Measurements from ENCODE around the gene CAV2.

CAV2 gene

DNA sequence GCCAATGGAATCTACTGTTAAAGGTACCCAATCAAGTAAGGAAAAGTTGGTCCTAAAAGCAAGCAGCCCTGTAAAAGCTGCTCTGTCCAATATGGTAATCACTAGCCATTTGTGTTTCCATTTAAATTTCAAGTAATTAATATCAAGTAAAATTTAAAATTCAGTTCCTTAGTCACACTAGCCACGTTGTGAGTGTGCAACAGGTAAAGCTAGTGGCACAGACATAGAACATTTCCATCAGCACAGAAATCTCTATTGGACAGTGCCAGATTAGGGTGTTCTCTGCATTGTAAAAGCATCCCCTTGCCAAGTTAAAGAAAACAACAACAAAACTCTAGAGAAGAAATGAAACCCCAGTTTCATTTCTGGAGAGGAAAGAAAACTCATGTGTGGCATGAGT, 29.7 kb downstream of the CAV2 start:
- Histone ChIP-seq H3K9me3 (ENCODE audit: control insufficient read depth in 1 of 2, low read length in 2 of 2) (no peaks in the 10 kb centered on the region), H3K27me3 (ENCODE audit: control insufficient read depth in 1 of 2, insufficient read depth in 2 of 2, low read length in 2 of 2) (peaks cover 25% of the 10 kb centered on the region in 2 donors), H3K36me3 (ENCODE audit: control insufficient read depth in 1 of 2, insufficient read depth in 2 of 2, low read length in 2 of 2) (no peaks in the 10 kb centered on the region), H3K4me1 (ENCODE audit: control insufficient read depth in 1 of 2, insufficient read depth in 2 of 2, low read length in 2 of 2) (peaks cover 18% of the 10 kb centered on the region in 2 donors), H3K9ac (ENCODE audit: low read depth in 1 of 2, low read length in 2 of 2) (no peak overlapping the region), H3K4me3 (ENCODE audit: low read depth in 1 of 2, low read length in 2 of 2) (no peak overlapping the region), H3K27ac (ENCODE audit: low read depth, low read length) (no peak overlapping the region)

GRCh38 chr7:116530107-116530820, 30.7 kb downstream of the CAV2 start:
- H3K4me1 ChIP-seq (ENCODE audit: control insufficient read depth in 1 of 2, insufficient read depth in 2 of 2, low read length in 2 of 2) = peaks cover 10 to 14% of the 10 kb centered on the region in 2 donors
- H3K27me3 ChIP-seq (ENCODE audit: control insufficient read depth in 1 of 2, insufficient read depth in 2 of 2, low read length in 2 of 2) = peaks cover 15 to 20% of the 10 kb centered on the region in 2 donors
- no peaks in the 10 kb centered on the region for H3K36me3 ChIP-seq (ENCODE audit: control insufficient read depth in 1 of 2, insufficient read depth in 2 of 2, low read length in 2 of 2)
- H3K9ac ChIP-seq (ENCODE audit: low read depth in 1 of 2, low read length in 2 of 2) = no peak overlapping the region
- no peaks in the 10 kb centered on the region for H3K9me3 ChIP-seq (ENCODE audit: control insufficient read depth in 1 of 2, low read length in 2 of 2)
- H3K27ac ChIP-seq (ENCODE audit: low read depth, low read length) = no peak overlapping the region
- peak overlapping the region in 1 of 2 donors; percentile 4 for H3K4me3 ChIP-seq (ENCODE audit: low read depth in 1 of 2, low read length in 2 of 2)

DNA sequence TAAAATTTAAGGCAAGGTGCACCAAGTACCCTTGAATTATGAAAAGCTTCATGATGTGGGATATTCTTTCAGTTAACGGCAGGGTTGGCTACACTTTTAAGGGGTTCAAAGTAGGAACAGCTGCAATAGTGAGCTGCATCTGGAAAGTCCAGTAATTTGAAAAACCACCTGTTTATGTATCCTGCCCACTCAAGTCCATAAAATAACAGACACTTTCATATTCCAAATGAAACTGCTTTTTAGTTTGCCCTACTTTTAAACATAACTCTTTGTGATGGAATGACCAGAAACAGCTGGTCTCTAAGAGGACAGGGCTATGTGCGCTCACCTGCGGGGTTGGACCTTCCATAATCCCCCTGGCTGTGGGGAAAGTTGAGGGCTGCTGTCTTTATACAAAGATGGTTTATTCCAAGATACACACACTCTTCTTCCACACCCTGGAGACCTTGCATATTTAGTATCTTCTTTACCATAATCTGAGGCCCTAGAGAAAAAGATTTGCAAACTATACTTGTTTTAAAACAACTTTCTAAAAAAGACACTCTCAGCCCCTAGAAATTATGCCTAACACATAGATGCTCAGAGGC, 32.7 kb downstream of the CAV2 start:
- no peak overlapping the region for H3K4me3 ChIP-seq (ENCODE audit: low read depth in 1 of 2, low read length in 2 of 2)
- H3K27ac ChIP-seq (ENCODE audit: low read depth, low read length) = no peak overlapping the region
- no peaks in the 10 kb centered on the region for H3K36me3 ChIP-seq (ENCODE audit: control insufficient read depth in 1 of 2, insufficient read depth in 2 of 2, low read length in 2 of 2)

DNA sequence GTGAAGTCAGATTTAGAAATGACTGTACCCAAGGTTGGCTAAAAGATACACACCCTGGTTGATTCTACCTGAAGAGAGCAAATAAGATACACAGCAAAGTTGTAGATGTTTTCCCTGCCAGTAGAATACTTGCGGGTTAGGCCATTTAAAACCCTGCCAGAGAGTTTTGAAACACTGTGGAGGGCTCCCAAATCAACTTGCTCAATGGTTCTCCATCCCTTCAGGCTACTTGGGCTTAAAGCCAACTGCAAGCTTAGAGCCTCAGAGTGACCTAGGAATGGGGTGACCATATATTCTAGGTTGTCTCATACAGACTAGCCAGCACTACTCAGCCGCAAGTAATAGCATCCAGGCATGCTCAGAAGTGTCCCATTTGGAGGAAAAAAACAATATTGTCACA, 35.3 kb downstream of the CAV2 start:
- Histone ChIP-seq H3K9ac (ENCODE audit: low read depth in 1 of 2, low read length in 2 of 2) (no peak overlapping the region), H3K4me1 (ENCODE audit: control insufficient read depth in 1 of 2, insufficient read depth in 2 of 2, low read length in 2 of 2) (no peaks in the 10 kb centered on the region), H3K27ac (ENCODE audit: low read depth, low read length) (no peak overlapping the region), H3K36me3 (ENCODE audit: control insufficient read depth in 1 of 2, insufficient read depth in 2 of 2, low read length in 2 of 2) (no peaks in the 10 kb centered on the region), H3K27me3 (ENCODE audit: control insufficient read depth in 1 of 2, insufficient read depth in 2 of 2, low read length in 2 of 2) (peaks cover 0 to 3% of the 10 kb centered on the region in 2 donors), H3K9me3 (ENCODE audit: control insufficient read depth in 1 of 2, low read length in 2 of 2) (no peaks in the 10 kb centered on the region), H3K4me3 (ENCODE audit: low read depth in 1 of 2, low read length in 2 of 2) (no peak overlapping the region)

More for the DNA sequence above, 32.7 kb downstream of the CAV2 start:
- Histone ChIP-seq H3K9me3 (ENCODE audit: control insufficient read depth in 1 of 2, low read length in 2 of 2) (no peaks in the 10 kb centered on the region), H3K27me3 (ENCODE audit: control insufficient read depth in 1 of 2, insufficient read depth in 2 of 2, low read length in 2 of 2) (peaks cover 3% of the 10 kb centered on the region in 2 donors), H3K4me1 (ENCODE audit: control insufficient read depth in 1 of 2, insufficient read depth in 2 of 2, low read length in 2 of 2) (no peaks in the 10 kb centered on the region), H3K9ac (ENCODE audit: low read depth in 1 of 2, low read length in 2 of 2) (no peak overlapping the region)

DNA sequence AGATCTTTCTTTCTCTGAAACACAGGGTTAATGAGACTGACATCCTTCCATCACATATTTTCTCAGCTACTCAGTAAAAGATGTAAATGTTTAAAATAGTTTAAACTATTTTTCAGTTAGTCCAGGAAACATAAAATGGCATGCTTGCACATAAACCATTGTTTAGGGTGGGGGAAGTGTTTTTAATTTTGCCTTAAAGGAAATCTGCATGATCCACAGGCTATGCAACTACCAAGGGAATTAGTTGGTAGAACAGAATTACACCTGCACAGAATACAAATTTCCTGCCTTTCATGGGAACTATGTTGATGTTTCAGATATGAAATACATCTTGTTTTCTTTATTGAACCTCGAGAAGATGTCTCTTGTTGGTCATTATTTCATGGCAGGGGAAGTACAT, 35.9 kb downstream of the CAV2 start:
- Histone ChIP-seq H3K36me3 (ENCODE audit: control insufficient read depth in 1 of 2, insufficient read depth in 2 of 2, low read length in 2 of 2) (no peaks in the 10 kb centered on the region), H3K9ac (ENCODE audit: low read depth in 1 of 2, low read length in 2 of 2) (no peak overlapping the region), H3K27ac (ENCODE audit: low read depth, low read length) (no peak overlapping the region), H3K27me3 (ENCODE audit: control insufficient read depth in 1 of 2, insufficient read depth in 2 of 2, low read length in 2 of 2) (peaks cover 0 to 3% of the 10 kb centered on the region in 2 donors), H3K4me1 (ENCODE audit: control insufficient read depth in 1 of 2, insufficient read depth in 2 of 2, low read length in 2 of 2) (no peaks in the 10 kb centered on the region), H3K9me3 (ENCODE audit: control insufficient read depth in 1 of 2, low read length in 2 of 2) (no peaks in the 10 kb centered on the region), H3K4me3 (ENCODE audit: low read depth in 1 of 2, low read length in 2 of 2) (no peak overlapping the region)

- Histone ChIP-seq H3K4me1 (ENCODE audit: control insufficient read depth in 1 of 2, insufficient read depth in 2 of 2, low read length in 2 of 2) (no peaks in the 10 kb centered on the region), H3K36me3 (ENCODE audit: control insufficient read depth in 1 of 2, insufficient read depth in 2 of 2, low read length in 2 of 2) (no peaks in the 10 kb centered on the region), H3K27ac (ENCODE audit: low read depth, low read length) (no peak overlapping the region)
These were observed 38.6 kb downstream of the CAV2 start for GRCh38 chr7:116538138-116538537.

DNA sequence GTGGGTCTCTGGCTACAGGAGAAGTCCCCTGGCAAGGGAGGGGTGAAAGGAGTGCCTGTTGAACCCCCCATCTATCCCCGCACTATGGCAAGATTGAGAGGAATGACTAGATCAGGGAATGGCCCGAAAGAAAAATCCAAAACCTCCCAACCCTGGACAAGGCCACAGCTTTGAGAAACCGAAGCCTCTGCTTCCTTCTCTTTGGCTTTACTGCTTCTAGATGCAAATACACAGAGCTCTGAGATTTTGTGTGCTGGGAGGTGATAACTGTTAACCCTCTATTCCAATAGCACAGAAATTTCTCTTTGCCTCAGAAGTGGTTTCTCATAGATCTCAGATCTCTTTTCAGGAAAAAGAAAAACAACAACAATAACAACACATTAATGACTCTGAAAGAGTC, 40.3 kb downstream of the CAV2 start:
- no peak overlapping the region for H3K4me3 ChIP-seq (ENCODE audit: low read depth in 1 of 2, low read length in 2 of 2)
- no peaks in the 10 kb centered on the region for H3K36me3 ChIP-seq (ENCODE audit: control insufficient read depth in 1 of 2, insufficient read depth in 2 of 2, low read length in 2 of 2)
- no peaks in the 10 kb centered on the region for H3K4me1 ChIP-seq (ENCODE audit: control insufficient read depth in 1 of 2, insufficient read depth in 2 of 2, low read length in 2 of 2)
- no peaks in the 10 kb centered on the region for H3K9me3 ChIP-seq (ENCODE audit: control insufficient read depth in 1 of 2, low read length in 2 of 2)
- no peaks in the 10 kb centered on the region for H3K27me3 ChIP-seq (ENCODE audit: control insufficient read depth in 1 of 2, insufficient read depth in 2 of 2, low read length in 2 of 2)
- H3K27ac ChIP-seq (ENCODE audit: low read depth, low read length) = no peak overlapping the region
- no peak overlapping the region for H3K9ac ChIP-seq (ENCODE audit: low read depth in 1 of 2, low read length in 2 of 2)

More at GRCh38 chr7:116538138-116538537, 38.6 kb downstream of the CAV2 start:
- no peaks in the 10 kb centered on the region for H3K9me3 ChIP-seq (ENCODE audit: control insufficient read depth in 1 of 2, low read length in 2 of 2)
- H3K4me3 ChIP-seq (ENCODE audit: low read depth in 1 of 2, low read length in 2 of 2) = no peak overlapping the region
- H3K9ac ChIP-seq (ENCODE audit: low read depth in 1 of 2, low read length in 2 of 2) = no peak overlapping the region
- H3K27me3 ChIP-seq (ENCODE audit: control insufficient read depth in 1 of 2, insufficient read depth in 2 of 2, low read length in 2 of 2) = no peaks in the 10 kb centered on the region

DNA sequence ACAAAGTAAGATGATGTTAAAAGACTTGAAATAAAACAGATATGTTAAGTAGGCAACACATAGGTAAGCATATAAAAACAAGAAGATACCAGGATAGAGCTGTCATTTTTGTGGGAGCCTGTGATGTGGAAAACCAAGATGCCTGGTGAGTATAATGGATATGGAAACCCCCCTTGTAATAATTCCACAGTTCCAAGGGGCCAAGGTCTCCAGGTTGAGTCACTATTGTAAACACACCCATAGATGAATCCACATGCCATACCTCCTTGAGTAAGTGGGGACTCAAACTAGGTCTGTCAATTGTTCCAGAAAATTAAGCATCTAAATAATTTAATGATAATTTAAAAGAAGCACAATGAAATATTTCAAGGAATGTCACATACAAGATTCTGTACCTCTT, 41.2 kb downstream of the CAV2 start:
- Histone ChIP-seq H3K36me3 (ENCODE audit: control insufficient read depth in 1 of 2, insufficient read depth in 2 of 2, low read length in 2 of 2) (no peaks in the 10 kb centered on the region), H3K27ac (ENCODE audit: low read depth, low read length) (no peak overlapping the region), H3K4me1 (ENCODE audit: control insufficient read depth in 1 of 2, insufficient read depth in 2 of 2, low read length in 2 of 2) (no peaks in the 10 kb centered on the region), H3K4me3 (ENCODE audit: low read depth in 1 of 2, low read length in 2 of 2) (no peak overlapping the region), H3K9me3 (ENCODE audit: control insufficient read depth in 1 of 2, low read length in 2 of 2) (no peaks in the 10 kb centered on the region), H3K27me3 (ENCODE audit: control insufficient read depth in 1 of 2, insufficient read depth in 2 of 2, low read length in 2 of 2) (no peaks in the 10 kb centered on the region), H3K9ac (ENCODE audit: low read depth in 1 of 2, low read length in 2 of 2) (no peak overlapping the region)

GRCh38 chr7:116541951-116542350, 42.4 kb downstream of the CAV2 start:
- H3K27me3 ChIP-seq (ENCODE audit: control insufficient read depth in 1 of 2, insufficient read depth in 2 of 2, low read length in 2 of 2) = no peaks in the 10 kb centered on the region
- no peaks in the 10 kb centered on the region for H3K36me3 ChIP-seq (ENCODE audit: control insufficient read depth in 1 of 2, insufficient read depth in 2 of 2, low read length in 2 of 2)
- H3K4me3 ChIP-seq (ENCODE audit: low read depth in 1 of 2, low read length in 2 of 2) = no peak overlapping the region
- no peak overlapping the region for H3K9ac ChIP-seq (ENCODE audit: low read depth in 1 of 2, low read length in 2 of 2)
- no peaks in the 10 kb centered on the region for H3K4me1 ChIP-seq (ENCODE audit: control insufficient read depth in 1 of 2, insufficient read depth in 2 of 2, low read length in 2 of 2)
- H3K27ac ChIP-seq (ENCODE audit: low read depth, low read length) = no peak overlapping the region
- no peaks in the 10 kb centered on the region for H3K9me3 ChIP-seq (ENCODE audit: control insufficient read depth in 1 of 2, low read length in 2 of 2)

DNA sequence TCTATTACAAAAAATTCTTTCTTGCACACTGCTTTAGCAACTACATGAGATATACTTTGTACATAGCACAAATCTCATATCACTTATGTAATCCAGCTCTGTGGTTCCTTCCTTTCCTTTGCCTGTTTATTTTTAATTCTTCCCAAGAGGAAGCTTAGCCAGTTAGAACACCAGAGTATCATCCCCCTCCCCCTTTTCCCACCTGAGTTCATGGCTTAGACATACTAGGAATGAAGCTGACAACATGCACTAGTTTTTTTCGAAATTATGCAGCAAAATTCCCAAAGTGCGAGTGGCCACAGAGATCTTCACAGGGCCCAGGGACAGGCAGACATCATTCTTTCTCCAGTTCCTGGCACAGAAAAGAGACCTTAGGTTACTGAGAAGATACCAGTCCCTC, 43.1 kb downstream of the CAV2 start:
- Histone ChIP-seq H3K27ac (ENCODE audit: low read depth, low read length) (no peak overlapping the region), H3K36me3 (ENCODE audit: control insufficient read depth in 1 of 2, insufficient read depth in 2 of 2, low read length in 2 of 2) (no peaks in the 10 kb centered on the region), H3K9me3 (ENCODE audit: control insufficient read depth in 1 of 2, low read length in 2 of 2) (no peaks in the 10 kb centered on the region), H3K4me3 (ENCODE audit: low read depth in 1 of 2, low read length in 2 of 2) (no peak overlapping the region), H3K9ac (ENCODE audit: low read depth in 1 of 2, low read length in 2 of 2) (no peak overlapping the region), H3K27me3 (ENCODE audit: control insufficient read depth in 1 of 2, insufficient read depth in 2 of 2, low read length in 2 of 2) (no peaks in the 10 kb centered on the region), H3K4me1 (ENCODE audit: control insufficient read depth in 1 of 2, insufficient read depth in 2 of 2, low read length in 2 of 2) (no peaks in the 10 kb centered on the region)
